Endodermal cell (in vitro differentiated cells): ENCODE measurements around the gene CD63. TPM values are rescaled to one million over a fixed set of nuclear protein-coding genes. Genes with fewer than 3 reads are reported as not detected.

Experiments
- DNase-seq: peaks from one replicate; pipeline ENCODE4 v3.0.0-alpha.2; 2017
- H3K27ac ChIP-seq: 2 replicates; pipeline ENCODE4 v1.5.1; 2013; ENCODE audit warnings: mild to moderate bottlenecking, low read depth, low read length, moderate library complexity
- H3K27me3 ChIP-seq: 2 replicates; pipeline ENCODE4 v1.6.1; 2013; ENCODE audit warnings: mild to moderate bottlenecking, low read length, moderate library complexity; ENCODE audit not compliant: insufficient read depth, control insufficient read depth, poor library complexity, severe bottlenecking
- H3K36me3 ChIP-seq: 2 replicates; pipeline ENCODE4 v1.7.0; 2013; ENCODE audit warnings: mild to moderate bottlenecking, low read length, moderate library complexity; ENCODE audit not compliant: control insufficient read depth, insufficient read depth
- H3K4me1 ChIP-seq: one replicate; pipeline ENCODE4 v1.7.0; 2013; ENCODE audit warnings: low read length; ENCODE audit not compliant: control insufficient read depth, insufficient read depth
- H3K4me3 ChIP-seq: 2 replicates; pipeline ENCODE4 v1.5.1; 2013; ENCODE audit warnings: mild to moderate bottlenecking, low read length, moderate library complexity
- H3K9ac ChIP-seq: 2 replicates; pipeline ENCODE4 v1.6.1; 2013; ENCODE audit warnings: mild to moderate bottlenecking, low read length, moderate library complexity; ENCODE audit not compliant: poor library complexity, severe bottlenecking; ENCODE audit errors: extremely low read depth
- H3K9me3 ChIP-seq: 2 replicates; pipeline ENCODE4 v1.6.1; 2013; ENCODE audit warnings: mild to moderate bottlenecking, low read length, moderate library complexity; ENCODE audit not compliant: control insufficient read depth
- H3K27ac Mint-ChIP-seq: 2 replicates; pipeline ENCODE4 v1.8.0; 2020; ENCODE audit warnings: mixed read lengths
- H3K27me3 Mint-ChIP-seq: 2 replicates; pipeline ENCODE4 v1.8.0; 2021; ENCODE audit warnings: mild to moderate bottlenecking, mixed read lengths; ENCODE audit not compliant: insufficient read depth
- H3K36me3 Mint-ChIP-seq: 2 replicates; pipeline ENCODE4 v1.8.0; 2020; ENCODE audit warnings: low read depth, mixed read lengths
- H3K4me1 Mint-ChIP-seq: 2 replicates; pipeline ENCODE4 v1.8.0; 2020; ENCODE audit warnings: mixed read lengths
- H3K4me3 Mint-ChIP-seq: 2 replicates; pipeline ENCODE4 v1.8.0; 2020; ENCODE audit warnings: mild to moderate bottlenecking, moderate library complexity, mixed read lengths
- H3K9me3 Mint-ChIP-seq: 2 replicates; pipeline ENCODE4 v1.8.0; 2020; ENCODE audit warnings: mild to moderate bottlenecking, mixed read lengths
- CTCF ChIP-seq: fragments of 200-600 bp; sonication (generic); conservative IDR thresholded peaks from 2 replicates; pipeline ENCODE4 v1.5.0; 2021; ENCODE audit warnings: antibody characterized with exemption, mild to moderate bottlenecking
- WGBS, 2 experiments: methylation state at CpG; one replicate each; pipeline versions ENCODE4 v1.1.5 to v1.1.7; 2013; ENCODE audit warnings: missing lambda C conversion rate in 2 of 2, mixed read lengths in 1 of 2; ENCODE audit not compliant: insufficient coverage in 1 of 2, insufficient read length in 1 of 2; 5-methylcytosine and 5-hydroxymethylcytosine counted together
- total RNA-seq, 2 donors: library from RNA; stranded (reverse); fragmentation: NEBNext Ultra II Directional in 1 of 2; extraction: Animal tissue kit (Norgen Biotek cat#: 25700) in 1 of 2; gene quantifications; 2 replicates in 1 of 2; 3 replicates in 1 of 2; pipeline ENCODE4 v1.2.1, GENCODE V29; 2021

CD63 gene
- total RNA-seq, 2 donors from 2014 or later: 879 to 1,041 TPM

- peak overlapping the region; percentile 77 for H3K27ac ChIP-seq
- no peak overlapping the region for H3K9ac ChIP-seq
- Mint-ChIP-seq H3K36me3 (no peaks in the 10 kb centered on the region), H3K9me3 (no peaks in the 10 kb centered on the region), H3K27me3 (no peaks in the 10 kb centered on the region), H3K4me3 (peak overlapping the region; percentile 57), H3K27ac (peak overlapping the region; percentile 66), H3K4me1 (peaks cover 20% of the 10 kb centered on the region)
- DNase-seq: peak; percentile 100
- H3K4me1 ChIP-seq: no peaks in the 10 kb centered on the region
- WGBS, 2 experiments: 46 to 51% methylated on average over 6 of the region's 6 CpGs
- TF ChIP-seq CTCF: peak; percentile 96
- H3K27me3 ChIP-seq: no peaks in the 10 kb centered on the region
- no peaks in the 10 kb centered on the region for H3K36me3 ChIP-seq
- H3K4me3 ChIP-seq: peak overlapping the region; percentile 88
- no peaks in the 10 kb centered on the region for H3K9me3 ChIP-seq
These were observed 8.2 kb upstream of the CD63 start for GRCh38 chr12:55736780-55737580.

- 92 to 100% methylated on average over 2 to 3 of the region's 3 CpGs for WGBS, 2 experiments
- no peak overlapping the region for H3K27ac Mint-ChIP-seq
- H3K36me3 Mint-ChIP-seq: no peaks in the 10 kb centered on the region
- no peaks in the 10 kb centered on the region for H3K27me3 Mint-ChIP-seq
- H3K4me3 Mint-ChIP-seq: no peak overlapping the region
- Histone ChIP-seq H3K9ac (no peak overlapping the region), H3K36me3 (no peaks in the 10 kb centered on the region), H3K4me1 (no peaks in the 10 kb centered on the region), H3K9me3 (no peaks in the 10 kb centered on the region), H3K27me3 (no peaks in the 10 kb centered on the region), H3K27ac (no peak overlapping the region), H3K4me3 (no peak overlapping the region)
- H3K9me3 Mint-ChIP-seq: no peaks in the 10 kb centered on the region
- H3K4me1 Mint-ChIP-seq: peaks cover 17% of the 10 kb centered on the region
- DNase-seq: no peak
- TF ChIP-seq CTCF: no peak
These were observed 7.3 kb upstream of the CD63 start for GRCh38 chr12:55736076-55736475.

GRCh38 chr12:55734595-55734994 lies 5.8 kb upstream of the CD63 start:
- 79 to 97% methylated on average over 2 to 3 of the region's 3 CpGs for whole genome bisulfite sequencing, 2 experiments
- Histone ChIP-seq H3K9me3 (no peaks in the 10 kb centered on the region), H3K4me1 (no peaks in the 10 kb centered on the region), H3K27ac (no peak overlapping the region), H3K27me3 (no peaks in the 10 kb centered on the region), H3K9ac (no peak overlapping the region), H3K4me3 (no peak overlapping the region), H3K36me3 (no peaks in the 10 kb centered on the region)
- no peaks in the 10 kb centered on the region for H3K36me3 Mint-ChIP-seq
- H3K9me3 Mint-ChIP-seq: no peaks in the 10 kb centered on the region
- TF ChIP-seq CTCF: no peak
- no peak for DNase-seq
- no peaks in the 10 kb centered on the region for H3K27me3 Mint-ChIP-seq
- H3K4me3 Mint-ChIP-seq: no peak overlapping the region
- no peak overlapping the region for H3K27ac Mint-ChIP-seq
- H3K4me1 Mint-ChIP-seq: peaks cover 25% of the 10 kb centered on the region
